ENCODE data around the gene MAVS.
A peak's percentile ranks its signal among the peaks of the same experiment; 100 is the strongest.

The MAVS gene

GRCh38 chr20:3815703-3816315 lies 30.8 kb upstream of the MAVS start:
- Histone ChIP-seq H3K4me1 (ENCODE audit: control insufficient read depth, insufficient read depth, low read length, poor library complexity, severe bottlenecking) (peaks cover 8% of the 10 kb centered on the region), H3K36me3 (ENCODE audit: control insufficient read depth, insufficient read depth, low read length) (no peaks in the 10 kb centered on the region), H3K9me3 (ENCODE audit: control insufficient read depth, low read length) (no peaks in the 10 kb centered on the region), H3K27ac (ENCODE audit: low read depth, low read length, severe bottlenecking) (no peak overlapping the region), H3K4me3 (ENCODE audit: extremely low read depth, insufficient read depth, low read length, poor library complexity, severe bottlenecking) (no peak overlapping the region)
- WGBS, 2 experiments (ENCODE audit: insufficient coverage in 2 of 2) = 71 to 74% methylated on average over 7 of the region's 9 CpGs

DNA sequence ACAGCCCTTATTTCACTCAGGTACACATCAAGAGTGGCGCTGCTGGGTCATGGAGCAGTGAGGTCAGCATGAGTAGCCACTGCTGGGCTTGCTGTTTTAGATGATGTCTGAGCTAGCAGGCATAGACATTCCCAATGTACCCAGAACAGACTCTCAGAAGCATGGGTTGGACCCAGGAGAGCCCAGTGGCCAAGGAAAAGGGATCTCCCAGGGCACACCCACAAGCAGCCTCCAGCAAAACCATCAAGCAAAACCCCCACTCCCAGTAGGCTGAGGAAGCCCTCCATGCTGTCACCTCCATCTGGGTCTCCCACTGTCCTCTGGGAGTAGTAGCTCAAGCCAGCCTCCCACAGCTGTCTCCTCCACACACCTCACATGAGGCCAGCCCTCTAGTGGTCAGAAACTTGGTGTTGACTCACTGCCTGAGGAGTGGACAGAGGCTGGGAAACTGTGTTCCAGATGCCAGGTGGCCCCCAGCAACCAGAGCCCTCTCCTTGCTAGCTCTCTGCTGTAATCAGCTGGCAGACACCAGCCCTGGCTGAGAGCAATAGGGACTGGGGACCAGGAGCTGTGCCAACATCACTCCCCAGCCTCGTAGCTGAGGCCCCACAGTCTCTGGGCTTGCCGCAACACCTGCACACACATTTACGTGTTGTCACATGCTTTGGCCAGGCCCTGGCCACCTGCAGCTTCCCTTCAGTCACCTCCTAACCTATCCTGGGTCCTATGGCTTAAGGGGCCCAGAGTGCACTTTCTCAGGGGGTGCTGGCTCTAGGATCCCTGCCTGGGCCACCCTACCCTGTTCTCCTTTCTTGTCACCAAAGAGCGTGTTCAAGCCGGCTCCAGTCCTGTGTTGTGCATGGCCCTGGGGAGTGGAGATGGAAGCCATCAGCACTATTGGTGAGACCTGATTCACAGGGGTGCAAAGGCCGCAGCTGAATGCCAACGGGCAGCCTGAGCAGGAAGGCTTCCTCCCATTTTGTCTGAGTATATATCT lies 28.2 kb upstream of the MAVS start:
- H3K27ac ChIP-seq (ENCODE audit: low read depth, low read length, severe bottlenecking) = no peak overlapping the region
- H3K36me3 ChIP-seq (ENCODE audit: control insufficient read depth, insufficient read depth, low read length) = peaks cover 7% of the 10 kb centered on the region
- 98 to 100% methylated on average over 3 to 5 of the region's 8 CpGs for WGBS, 2 experiments (ENCODE audit: insufficient coverage in 2 of 2)
- H3K9me3 ChIP-seq (ENCODE audit: control insufficient read depth, low read length) = no peaks in the 10 kb centered on the region
- peaks cover 4% of the 10 kb centered on the region for H3K4me1 ChIP-seq (ENCODE audit: control insufficient read depth, insufficient read depth, low read length, poor library complexity, severe bottlenecking)
- H3K4me3 ChIP-seq (ENCODE audit: extremely low read depth, insufficient read depth, low read length, poor library complexity, severe bottlenecking) = no peak overlapping the region

DNA sequence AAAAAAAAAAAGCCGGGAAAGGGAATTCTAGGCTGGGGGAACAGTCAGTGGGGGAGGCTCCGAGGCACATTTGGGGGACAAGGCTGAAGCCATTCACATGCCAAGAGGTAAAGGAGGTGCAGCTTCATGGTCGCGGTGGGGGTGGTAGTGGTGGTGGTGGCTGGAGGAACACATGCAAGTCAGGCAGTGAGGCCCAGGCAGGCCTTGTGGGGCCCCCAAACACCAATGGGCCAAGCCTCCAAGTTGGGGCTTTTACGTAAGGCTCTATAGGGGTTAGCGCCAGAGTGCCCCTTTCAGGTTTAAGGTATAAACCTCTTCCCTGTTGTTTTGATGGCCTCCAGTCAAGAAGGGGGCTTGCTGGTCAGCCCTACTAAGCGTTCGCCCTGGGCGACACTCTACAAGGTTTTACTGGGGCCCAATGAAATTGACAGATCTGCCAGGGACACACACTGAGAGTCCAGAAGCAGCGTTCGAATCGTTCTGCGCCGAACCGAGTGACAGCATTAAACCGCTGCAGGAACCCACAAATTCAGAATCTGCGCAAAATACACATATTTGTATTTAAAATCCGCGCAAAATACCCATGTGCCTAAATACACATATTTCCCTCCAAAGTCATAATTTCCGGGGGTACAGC lies 27.1 kb upstream of the MAVS start:
- Histone ChIP-seq H3K9me3 (ENCODE audit: control insufficient read depth, low read length) (no peaks in the 10 kb centered on the region), H3K4me1 (ENCODE audit: control insufficient read depth, insufficient read depth, low read length, poor library complexity, severe bottlenecking) (peaks cover 4% of the 10 kb centered on the region), H3K36me3 (ENCODE audit: control insufficient read depth, insufficient read depth, low read length) (peaks cover 18% of the 10 kb centered on the region), H3K27ac (ENCODE audit: low read depth, low read length, severe bottlenecking) (peak overlapping the region; percentile 99), H3K4me3 (ENCODE audit: extremely low read depth, insufficient read depth, low read length, poor library complexity, severe bottlenecking) (peak overlapping the region; percentile 62)
- WGBS, 2 experiments (ENCODE audit: insufficient coverage in 2 of 2) = 81 to 84% methylated on average over 16 to 19 of the region's 20 CpGs

DNA sequence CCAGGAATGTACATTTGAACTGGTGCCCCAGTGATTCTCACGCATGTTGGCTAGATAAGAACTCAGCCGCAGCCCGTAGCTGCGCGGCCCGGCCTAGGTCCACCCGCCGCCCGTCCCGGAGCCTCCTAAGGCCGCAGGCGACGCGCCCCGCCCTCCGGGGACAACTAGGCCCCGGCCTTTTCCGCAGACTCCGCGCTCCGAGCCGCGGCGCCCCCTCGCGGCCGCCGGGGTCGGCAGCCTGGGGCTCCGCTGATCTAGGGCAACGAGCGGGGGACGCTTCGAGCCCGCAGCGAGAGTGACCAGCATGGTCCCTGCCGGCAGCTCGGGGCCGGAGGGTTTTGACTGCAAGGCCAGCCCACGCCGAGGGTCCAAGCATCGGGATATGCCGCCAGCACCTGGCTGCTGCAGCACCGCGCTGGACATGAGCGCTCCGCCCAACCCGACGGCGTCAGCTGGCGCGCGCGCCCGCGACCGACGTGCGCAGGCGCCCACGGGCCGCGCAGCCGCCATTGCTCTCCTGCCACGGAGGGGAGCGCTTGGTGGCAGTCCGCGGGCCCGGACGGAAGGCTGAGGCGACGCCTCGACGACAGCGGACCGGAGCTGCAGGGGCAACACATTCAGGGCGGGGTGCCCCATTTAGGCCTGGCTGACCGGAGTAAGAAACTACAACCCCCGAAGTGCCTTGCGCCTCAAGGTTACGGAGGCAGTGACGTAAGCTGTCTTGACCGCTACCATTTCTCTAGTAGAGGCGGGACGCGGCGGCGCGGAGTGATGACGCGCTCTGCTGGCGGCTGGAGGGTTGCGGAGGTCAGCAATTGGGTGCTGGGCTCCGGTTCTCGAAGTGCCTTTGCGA lies 26.4 kb upstream of the MAVS start, which contains the start of gene AP5S1:
Gene AP5S1 (plus strand): TSS at position 500 of the 853 bp plus-strand sequence. CDS start 1,571 bp downstream, outside the sequence.
- peak within 1 kb of the TSS; percentile 99 for H3K27ac ChIP-seq (ENCODE audit: low read depth, low read length, severe bottlenecking)
- WGBS, 2 experiments (ENCODE audit: insufficient coverage in 2 of 2) = 1% methylated on average over 83 to 92 of the region's 96 CpGs
- H3K4me1 ChIP-seq (ENCODE audit: control insufficient read depth, insufficient read depth, low read length, poor library complexity, severe bottlenecking) = peaks cover 4% of the 10 kb centered on the region
- H3K4me3 ChIP-seq (ENCODE audit: extremely low read depth, insufficient read depth, low read length, poor library complexity, severe bottlenecking) = peak within 1 kb of the TSS; percentile 62
- H3K36me3 ChIP-seq (ENCODE audit: control insufficient read depth, insufficient read depth, low read length) = peaks cover 25% of the 10 kb centered on the region
- H3K9me3 ChIP-seq (ENCODE audit: control insufficient read depth, low read length) = no peaks in the 10 kb centered on the region

DNA sequence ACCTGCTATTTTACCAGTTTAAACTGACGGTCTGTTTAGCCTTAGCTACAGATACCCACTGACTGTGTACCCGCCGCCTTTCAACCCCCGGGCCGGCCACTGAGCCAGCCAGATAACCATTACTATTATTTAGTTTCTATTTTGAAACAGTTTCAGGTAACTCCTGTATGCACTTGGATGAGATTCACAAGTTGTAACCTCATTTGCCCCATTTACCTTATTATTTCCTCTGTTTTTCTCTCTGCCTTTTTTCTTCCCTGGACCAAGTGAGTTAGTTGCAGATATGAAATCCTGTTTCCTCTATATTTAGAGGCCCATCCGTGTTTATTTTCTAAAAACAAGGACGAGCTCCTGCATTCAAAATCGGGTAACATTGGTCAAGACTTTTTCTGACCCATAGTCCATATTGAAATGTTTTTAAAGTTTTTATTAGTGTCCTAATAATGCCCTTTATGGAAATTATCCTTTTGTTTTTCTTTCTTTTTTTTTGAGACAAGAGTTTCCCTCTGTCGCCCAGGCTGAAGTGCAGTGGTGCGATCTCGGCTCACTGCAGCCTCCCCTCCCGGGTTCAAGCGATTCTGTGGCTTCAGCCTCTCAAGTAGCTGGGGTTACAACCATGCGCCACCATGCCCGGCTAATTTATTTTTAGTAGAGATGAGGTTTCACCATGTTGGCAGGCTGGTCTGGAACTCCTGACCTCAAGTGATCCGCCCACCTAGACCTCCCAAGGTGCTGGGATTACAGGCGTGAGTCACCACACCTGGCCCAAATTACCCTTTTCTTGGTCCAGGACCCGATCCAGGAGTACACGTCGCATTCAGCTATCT lies 25.5 kb upstream of the MAVS start:
- Histone ChIP-seq H3K4me1 (ENCODE audit: control insufficient read depth, insufficient read depth, low read length, poor library complexity, severe bottlenecking) (peaks cover 4% of the 10 kb centered on the region), H3K9me3 (ENCODE audit: control insufficient read depth, low read length) (no peaks in the 10 kb centered on the region), H3K27ac (ENCODE audit: low read depth, low read length, severe bottlenecking) (peak overlapping the region; percentile 99), H3K36me3 (ENCODE audit: control insufficient read depth, insufficient read depth, low read length) (peaks cover 28% of the 10 kb centered on the region), H3K4me3 (ENCODE audit: extremely low read depth, insufficient read depth, low read length, poor library complexity, severe bottlenecking) (peak overlapping the region; percentile 62)
- 61 to 85% methylated on average over 9 to 19 of the region's 20 CpGs for WGBS, 2 experiments (ENCODE audit: insufficient coverage in 2 of 2)

GRCh38 chr20:3821996-3822395 lies 24.6 kb upstream of the MAVS start:
- H3K36me3 ChIP-seq (ENCODE audit: control insufficient read depth, insufficient read depth, low read length) = peaks cover 28% of the 10 kb centered on the region
- H3K4me3 ChIP-seq (ENCODE audit: extremely low read depth, insufficient read depth, low read length, poor library complexity, severe bottlenecking) = no peak overlapping the region
- 95 to 96% methylated on average over 7 to 14 of the region's 14 CpGs for WGBS, 2 experiments (ENCODE audit: insufficient coverage in 2 of 2)
- no peaks in the 10 kb centered on the region for H3K9me3 ChIP-seq (ENCODE audit: control insufficient read depth, low read length)
- no peak overlapping the region for H3K27ac ChIP-seq (ENCODE audit: low read depth, low read length, severe bottlenecking)
- peaks cover 4% of the 10 kb centered on the region for H3K4me1 ChIP-seq (ENCODE audit: control insufficient read depth, insufficient read depth, low read length, poor library complexity, severe bottlenecking)

DNA sequence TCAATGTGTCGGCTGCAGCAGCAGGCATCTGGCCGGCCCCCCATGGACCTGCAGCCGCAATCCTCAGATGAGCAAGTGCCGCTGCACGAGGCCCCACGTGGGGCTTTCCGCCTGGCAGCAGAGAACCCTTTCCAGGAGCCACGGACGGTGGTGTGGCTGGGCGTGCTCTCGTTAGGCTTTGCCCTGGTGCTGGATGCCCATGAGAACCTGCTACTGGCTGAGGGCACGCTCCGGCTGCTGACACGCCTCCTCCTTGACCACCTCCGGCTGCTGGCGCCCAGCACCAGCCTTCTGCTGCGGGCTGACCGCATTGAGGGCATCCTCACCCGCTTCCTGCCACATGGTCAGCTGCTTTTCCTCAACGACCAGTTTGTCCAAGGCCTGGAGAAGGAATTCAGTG lies 22.8 kb upstream of the MAVS start:
- 95% methylated on average over 19 to 20 of the region's 20 CpGs for WGBS, 2 experiments (ENCODE audit: insufficient coverage in 2 of 2)

DNA sequence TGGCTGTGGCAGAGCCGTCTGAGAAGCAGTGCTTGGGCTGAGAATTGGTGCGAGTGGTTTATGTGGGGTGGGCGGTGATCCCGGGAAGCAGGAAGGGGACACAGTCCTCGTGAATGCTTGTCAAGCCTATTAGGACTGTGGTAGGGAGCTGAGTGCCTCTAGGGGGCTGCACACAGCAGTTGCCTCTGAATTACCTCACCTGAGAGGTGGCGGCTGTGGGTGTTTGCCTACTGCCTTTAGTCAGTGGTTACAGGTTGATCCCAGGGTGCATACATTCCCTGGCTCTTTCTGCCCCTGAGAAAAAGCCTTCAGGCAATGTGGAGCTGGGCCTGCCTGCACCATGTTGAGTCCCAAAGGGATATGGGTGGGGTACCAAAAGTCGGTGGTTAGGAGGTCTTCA lies 21.1 kb upstream of the MAVS start:
- Histone ChIP-seq H3K36me3 (ENCODE audit: control insufficient read depth, insufficient read depth, low read length) (peaks cover 28% of the 10 kb centered on the region), H3K9me3 (ENCODE audit: control insufficient read depth, low read length) (no peaks in the 10 kb centered on the region), H3K4me1 (ENCODE audit: control insufficient read depth, insufficient read depth, low read length, poor library complexity, severe bottlenecking) (peaks cover 4% of the 10 kb centered on the region), H3K27ac (ENCODE audit: low read depth, low read length, severe bottlenecking) (no peak overlapping the region), H3K4me3 (ENCODE audit: extremely low read depth, insufficient read depth, low read length, poor library complexity, severe bottlenecking) (no peak overlapping the region)
- 84% methylated on average over 7 of the region's 7 CpGs; no CpG with 5 or more reads in 1 of the 2 experiments for whole genome bisulfite sequencing, 2 experiments (ENCODE audit: insufficient coverage in 2 of 2)

More for the DNA sequence above, 22.8 kb upstream of the MAVS start:
- Histone ChIP-seq H3K36me3 (ENCODE audit: control insufficient read depth, insufficient read depth, low read length) (peaks cover 28% of the 10 kb centered on the region), H3K27ac (ENCODE audit: low read depth, low read length, severe bottlenecking) (no peak overlapping the region), H3K9me3 (ENCODE audit: control insufficient read depth, low read length) (no peaks in the 10 kb centered on the region), H3K4me3 (ENCODE audit: extremely low read depth, insufficient read depth, low read length, poor library complexity, severe bottlenecking) (no peak overlapping the region), H3K4me1 (ENCODE audit: control insufficient read depth, insufficient read depth, low read length, poor library complexity, severe bottlenecking) (peaks cover 4% of the 10 kb centered on the region)

GRCh38 chr20:3826420-3826819 lies 20.2 kb upstream of the MAVS start:
- H3K4me1 ChIP-seq (ENCODE audit: control insufficient read depth, insufficient read depth, low read length, poor library complexity, severe bottlenecking) = peaks cover 3% of the 10 kb centered on the region
- peaks cover 28% of the 10 kb centered on the region for H3K36me3 ChIP-seq (ENCODE audit: control insufficient read depth, insufficient read depth, low read length)
- no peak overlapping the region for H3K27ac ChIP-seq (ENCODE audit: low read depth, low read length, severe bottlenecking)
- WGBS, 2 experiments (ENCODE audit: insufficient coverage in 2 of 2) = 87 to 95% methylated on average over 3 to 4 of the region's 4 CpGs
- no peaks in the 10 kb centered on the region for H3K9me3 ChIP-seq (ENCODE audit: control insufficient read depth, low read length)
- no peak overlapping the region for H3K4me3 ChIP-seq (ENCODE audit: extremely low read depth, insufficient read depth, low read length, poor library complexity, severe bottlenecking)
